ENCODE measurements around the gene CLDN20. TPM values are rescaled to one million over a fixed set of nuclear protein-coding genes. Genes with fewer than 3 reads are reported as not detected.

The CLDN20 gene
- total and polyA plus RNA-seq, 7 donors = not detected

- Histone ChIP-seq H3K9me3 (no peaks in the 10 kb centered on the region), H3K4me3 (no peak overlapping the region), H3K27me3 (no peaks in the 10 kb centered on the region), H3K36me3 (no peaks in the 10 kb centered on the region), H3K4me1 (peaks cover 0 to 14% (median 6%) of the 10 kb centered on the region in 4 donors), H3K27ac (peak overlapping the region in 3 of 4 donors; percentile 15 to 30 (median 29))
- 92 to 93% methylated on average over 5 of the region's 5 CpGs for WGBS, 2 donors
- DNase-seq = no peak
- intact Hi-C loops (cut with DNase I) = no loop called here
- TF ChIP-seq EP300 (IDR thresholded peaks at IDR 0.05) (no peak), POLR2AphosphoS5 (IDR thresholded peaks at IDR 0.05) (no peak), POLR2A (IDR thresholded peaks at IDR 0.05) (no peak), CTCF (IDR thresholded peaks at IDR 0.05) (no peak)
These were observed 43.9 kb upstream of the CLDN20 start for GRCh38 chr6:155219858-155220301.

- DNase-seq = no peak
- H3K9me3 ChIP-seq = no peaks in the 10 kb centered on the region
- no peaks in the 10 kb centered on the region for H3K36me3 ChIP-seq
- TF ChIP-seq EP300 (IDR thresholded peaks at IDR 0.05) = no peak
- TF ChIP-seq POLR2AphosphoS5 (IDR thresholded peaks at IDR 0.05) = no peak
- TF ChIP-seq POLR2A (IDR thresholded peaks at IDR 0.05) = no peak
- no peak for TF ChIP-seq CTCF (IDR thresholded peaks at IDR 0.05)
- H3K4me1 ChIP-seq = peaks cover 0 to 14% (median 6%) of the 10 kb centered on the region in 4 donors
- no peaks in the 10 kb centered on the region for H3K27me3 ChIP-seq
- no peak overlapping the region for H3K27ac ChIP-seq
- no peak overlapping the region for H3K4me3 ChIP-seq
- intact Hi-C loops (cut with DNase I) = no loop called here
- 85 to 87% methylated on average over 4 of the region's 4 CpGs for WGBS, 2 donors
These were observed 42.7 kb upstream of the CLDN20 start for GRCh38 chr6:155221086-155221485.

GRCh38 chr6:155222506-155222905 lies 41.3 kb upstream of the CLDN20 start:
- Histone ChIP-seq H3K4me3 (no peak overlapping the region), H3K9me3 (no peaks in the 10 kb centered on the region), H3K4me1 (peaks cover 0 to 15% (median 7%) of the 10 kb centered on the region in 4 donors), H3K27ac (no peak overlapping the region), H3K36me3 (no peaks in the 10 kb centered on the region), H3K27me3 (no peaks in the 10 kb centered on the region)
- no peak for DNase-seq
- TF ChIP-seq CTCF (IDR thresholded peaks at IDR 0.05) (no peak), POLR2AphosphoS5 (IDR thresholded peaks at IDR 0.05) (no peak), POLR2A (IDR thresholded peaks at IDR 0.05) (no peak), EP300 (IDR thresholded peaks at IDR 0.05) (no peak)
- intact Hi-C loops (cut with DNase I) = no loop called here
- WGBS, 2 donors = 91 to 92% methylated on average over 4 of the region's 4 CpGs

DNA sequence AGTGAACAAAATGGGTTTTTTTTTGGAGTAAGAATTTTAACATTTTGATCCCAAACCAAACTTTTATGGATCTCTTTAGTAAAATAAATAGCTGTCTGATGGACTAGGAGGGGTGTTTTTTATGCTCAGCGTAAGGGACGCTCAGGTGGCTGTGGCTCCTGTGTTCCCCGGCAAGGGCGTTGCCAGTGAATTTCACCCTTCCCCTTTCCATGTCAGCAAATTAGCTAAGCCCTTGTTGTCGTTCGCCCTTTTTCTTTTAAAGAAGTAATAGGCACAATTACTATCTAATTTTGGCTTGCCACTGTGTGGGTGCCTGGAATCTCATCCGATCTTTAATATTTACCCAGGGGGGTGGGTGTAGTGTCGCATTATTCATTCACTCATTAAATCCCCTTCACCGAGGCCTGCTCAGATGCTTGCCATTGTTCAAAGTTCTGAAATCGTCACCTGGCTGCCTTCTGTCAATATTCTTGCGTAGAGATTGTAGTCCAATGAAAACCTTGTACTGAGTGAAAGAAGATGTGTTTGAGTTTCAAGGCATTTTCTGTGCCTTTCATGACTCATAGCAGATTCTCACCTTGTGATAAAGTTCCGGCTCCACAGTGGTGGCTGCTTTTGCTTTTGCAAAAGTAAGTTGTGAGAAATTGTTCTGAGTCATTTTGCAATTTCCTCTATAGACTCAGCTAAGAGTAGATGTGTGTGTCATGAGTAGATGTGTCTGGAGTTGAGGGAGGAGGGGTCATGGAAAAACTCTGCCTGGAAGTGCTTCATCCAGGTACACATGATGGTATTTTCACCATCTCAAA lies 40.0 kb upstream of the CLDN20 start:
- intact Hi-C loops (cut with DNase I) = no loop called here
- H3K4me1 ChIP-seq = peaks cover 0 to 28% (median 20%) of the 10 kb centered on the region in 4 donors
- no peaks in the 10 kb centered on the region for H3K36me3 ChIP-seq
- TF ChIP-seq EP300 (IDR thresholded peaks at IDR 0.05) = no peak
- H3K9me3 ChIP-seq = no peaks in the 10 kb centered on the region
- no peaks in the 10 kb centered on the region for H3K27me3 ChIP-seq
- WGBS, 2 donors = 67 to 78% methylated on average over 12 of the region's 12 CpGs
- no peak for DNase-seq
- no peak overlapping the region for H3K4me3 ChIP-seq
- H3K27ac ChIP-seq = no peak overlapping the region

GRCh38 chr6:155224618-155225017 lies 39.2 kb upstream of the CLDN20 start:
- no peak for TF ChIP-seq CTCF (IDR thresholded peaks at IDR 0.05)
- no peak for TF ChIP-seq POLR2A (IDR thresholded peaks at IDR 0.05)
- no peak for TF ChIP-seq POLR2AphosphoS5 (IDR thresholded peaks at IDR 0.05)
- no peak for TF ChIP-seq EP300 (IDR thresholded peaks at IDR 0.05)
- H3K27me3 ChIP-seq = no peaks in the 10 kb centered on the region
- intact Hi-C loops (cut with DNase I) = no loop called here
- H3K27ac ChIP-seq = no peak overlapping the region
- H3K4me1 ChIP-seq = peaks cover 0 to 34% (median 26%) of the 10 kb centered on the region in 4 donors
- no peak overlapping the region for H3K4me3 ChIP-seq
- no peaks in the 10 kb centered on the region for H3K9me3 ChIP-seq
- no peak for DNase-seq
- 82 to 87% methylated on average over 7 of the region's 7 CpGs for WGBS, 2 donors
- H3K36me3 ChIP-seq = no peaks in the 10 kb centered on the region
